COLO668 (cell line): ENCODE results near the gene NARF.
"Not testable (repeated sequence)": the region's sequence is repeated elsewhere in the genome, so short reads cannot be mapped to it uniquely, and the experiment has no call there.

ENCODE experiments used
- DNase-seq: peaks from one replicate; lab custom pipeline; 2025; ENCODE audit not compliant: unreplicated experiment; lab: John Stamatoyannopoulos, UW

Gene NARF

GRCh38 chr17:82529914-82530300 lies 71.4 kb downstream of the NARF start:
- DNase-seq, result no peak

GRCh38 chr17:82531431-82531881 lies 72.9 kb downstream of the NARF start:
- no peak for DNase-seq

- no peak for DNase-seq
Measured at GRCh38 chr17:82534401-82534812, 75.9 kb downstream of the NARF start.

GRCh38 chr17:82536512-82537201 lies 78.1 kb downstream of the NARF start:
- DNase-seq, result no peak

- DNase-seq, result not testable (repeated sequence)
Measured at GRCh38 chr17:82537228-82537627, 78.7 kb downstream of the NARF start.

- DNase-seq, result not testable (repeated sequence)
Measured at GRCh38 chr17:82539076-82539475, 80.5 kb downstream of the NARF start.
